ENCODE results near the gene TACR2.

Gene TACR2

DNA sequence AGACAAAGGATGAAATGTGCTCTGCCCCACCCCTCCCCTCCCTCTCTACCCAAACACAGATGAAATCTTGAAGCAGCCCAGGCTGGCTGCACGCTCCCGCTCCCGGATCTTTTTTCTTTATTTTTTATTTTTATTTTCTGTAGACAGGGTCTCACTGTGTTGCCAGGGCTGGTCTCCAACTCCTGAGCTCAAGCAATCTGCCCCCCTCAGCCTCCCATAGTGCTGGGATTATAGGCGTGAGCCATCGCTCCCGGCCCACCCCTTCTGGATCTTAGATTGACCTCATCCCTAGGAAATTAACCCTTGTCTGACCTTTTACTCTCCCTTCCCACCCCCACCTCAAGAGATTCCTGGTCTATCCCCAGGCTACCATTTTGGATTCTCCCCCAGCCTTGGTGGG, 14.3 kb downstream of the TACR2 start:
- DNase-seq (ENCODE audit: low read depth) = no peak

DNA sequence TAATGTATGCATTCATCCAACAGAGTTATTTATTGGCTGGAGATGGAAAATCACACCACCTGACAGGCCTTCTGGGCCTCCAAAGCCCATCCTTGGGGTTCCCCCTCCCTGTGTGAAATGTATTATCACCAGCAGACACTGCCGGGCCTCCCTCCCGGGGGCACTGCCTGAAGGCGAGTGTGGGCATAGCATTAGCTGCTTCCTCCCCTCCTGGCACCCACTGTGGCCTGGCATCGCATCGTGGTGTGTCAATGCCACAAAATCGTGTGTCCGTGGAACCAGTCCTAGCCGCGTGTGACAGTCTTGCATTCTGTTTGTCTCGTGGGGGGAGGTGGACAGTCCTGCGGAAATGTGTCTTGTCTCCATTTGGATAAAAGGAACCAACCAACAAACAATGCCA, 15.3 kb downstream of the TACR2 start:
- no peak for DNase-seq (ENCODE audit: low read depth)

DNA sequence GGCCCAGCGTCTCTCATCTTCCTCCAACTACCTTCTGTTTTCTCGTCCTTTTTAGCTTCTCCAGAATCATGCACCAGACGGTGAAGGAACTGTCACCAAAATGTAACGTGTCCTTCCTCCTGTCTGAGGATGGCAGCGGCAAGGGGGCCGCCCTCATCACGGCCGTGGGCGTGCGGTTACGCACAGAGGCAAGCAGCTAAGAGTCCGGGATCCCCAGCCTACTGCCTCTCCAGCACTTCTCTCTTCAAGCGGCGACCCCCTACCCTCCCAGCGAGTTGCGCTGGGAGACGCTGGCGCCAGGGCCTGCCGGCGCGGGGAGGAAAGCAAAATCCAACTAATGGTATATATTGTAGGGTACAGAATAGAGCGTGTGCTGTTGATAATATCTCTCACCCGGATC, 15.8 kb downstream of the TACR2 start:
- DNase-seq (ENCODE audit: low read depth) = no peak

DNA sequence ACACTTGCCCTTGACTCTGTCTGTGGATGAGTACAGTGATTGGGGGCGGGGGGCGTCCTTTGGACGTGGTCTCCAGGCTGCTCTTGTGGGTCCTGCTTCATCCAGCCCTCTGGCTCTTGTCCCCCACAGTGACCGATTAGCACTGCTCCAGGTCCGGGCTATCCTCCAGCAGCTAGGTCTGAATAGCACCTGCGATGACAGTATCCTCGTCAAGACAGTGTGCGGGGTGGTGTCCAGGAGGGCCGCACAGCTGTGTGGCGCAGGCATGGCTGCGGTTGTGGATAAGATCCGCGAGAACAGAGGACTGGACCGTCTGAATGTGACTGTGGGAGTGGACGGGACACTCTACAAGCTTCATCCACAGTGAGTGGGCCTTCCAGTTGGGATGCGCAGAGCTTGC, 18.3 kb downstream of the TACR2 start:
- DNase-seq (ENCODE audit: low read depth) = no peak

DNA sequence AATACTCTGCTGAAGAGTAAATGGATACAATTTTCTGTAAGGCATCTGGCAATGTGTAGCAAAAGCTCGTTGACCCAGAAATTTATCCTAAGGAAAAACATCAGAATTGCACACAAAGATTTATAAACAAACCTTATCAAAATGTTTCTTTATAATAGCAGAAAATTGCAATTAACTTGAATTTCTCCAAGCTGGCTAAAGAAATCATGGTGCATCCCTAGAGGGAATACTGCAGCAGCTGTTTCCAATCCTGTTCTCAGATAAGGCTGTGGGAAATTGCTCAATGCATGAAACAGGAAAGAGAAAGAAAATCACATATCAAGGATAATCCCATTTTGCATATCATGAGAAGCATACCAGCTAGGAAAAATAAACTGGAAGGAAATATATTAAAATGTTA, 18.7 kb downstream of the TACR2 start:
- DNase-seq (ENCODE audit: low read depth) = no peak

DNA sequence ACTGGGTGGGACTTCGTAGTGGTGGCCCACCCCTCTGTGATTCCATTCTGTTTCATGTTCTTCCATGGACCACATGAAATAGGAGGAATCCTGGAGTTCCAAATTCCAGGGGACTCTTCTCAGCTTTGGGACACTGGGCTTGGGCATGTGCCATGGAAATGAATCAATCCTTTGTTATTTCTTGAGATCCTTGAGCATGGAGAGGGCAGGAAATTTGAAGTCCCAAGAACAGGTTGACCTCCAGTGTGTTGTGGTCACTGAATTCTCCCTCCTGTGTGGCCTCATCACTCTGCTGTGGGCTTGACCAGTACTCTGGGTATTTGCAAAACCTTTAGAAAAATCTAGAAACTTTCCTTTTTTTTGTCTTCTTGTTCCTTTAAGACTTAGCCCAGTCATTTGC, 22.7 kb downstream of the TACR2 start:
- DNase-seq (ENCODE audit: low read depth) = peak; percentile 49

DNA sequence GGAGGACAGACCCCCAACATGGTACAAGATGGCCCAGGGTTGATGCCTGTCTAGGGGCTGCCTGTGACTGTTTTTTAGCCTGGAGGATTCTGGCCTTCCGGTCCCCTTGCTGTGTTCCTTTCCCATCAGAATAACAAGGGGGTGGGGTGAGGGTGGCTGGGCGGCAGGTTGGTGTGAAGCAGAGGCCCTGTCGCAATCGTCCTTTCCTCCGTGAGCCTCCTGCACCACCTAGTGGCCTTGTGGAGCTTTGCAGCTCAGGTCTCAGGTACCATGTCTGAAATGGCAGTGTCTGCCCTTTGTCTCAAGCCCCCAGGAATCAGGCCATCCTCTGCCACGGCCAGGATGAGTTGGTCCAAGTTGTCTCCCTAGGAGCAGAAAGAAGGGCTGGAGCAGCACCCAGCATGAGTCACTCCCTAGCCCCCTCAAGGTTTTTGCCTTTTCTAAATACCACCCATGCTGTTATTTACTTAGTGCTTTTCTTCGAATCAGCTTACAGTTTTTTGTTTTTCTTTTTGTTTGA, 24.2 kb downstream of the TACR2 start:
- DNase-seq (ENCODE audit: low read depth) = peak; percentile 84

DNA sequence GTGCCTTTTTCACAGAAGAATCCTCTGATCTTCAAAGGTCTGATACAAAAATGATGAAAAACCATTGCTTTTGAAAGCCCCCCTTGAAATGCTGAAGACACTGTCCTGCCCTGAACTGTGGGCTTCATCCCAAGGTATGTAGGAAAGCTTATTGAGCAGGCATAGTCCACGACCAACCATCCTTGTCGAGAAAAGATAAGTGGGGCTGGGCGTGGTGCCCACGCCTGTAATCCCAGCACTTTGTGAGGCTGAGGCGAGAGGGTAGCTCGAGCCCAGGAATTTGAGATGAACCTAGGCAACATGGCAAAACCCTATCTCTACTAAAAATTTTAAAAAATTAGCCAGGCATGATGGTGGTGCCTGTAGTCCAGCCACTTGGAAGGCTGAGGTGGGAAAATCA, 25.6 kb downstream of the TACR2 start:
- no peak for DNase-seq (ENCODE audit: low read depth)

DNA sequence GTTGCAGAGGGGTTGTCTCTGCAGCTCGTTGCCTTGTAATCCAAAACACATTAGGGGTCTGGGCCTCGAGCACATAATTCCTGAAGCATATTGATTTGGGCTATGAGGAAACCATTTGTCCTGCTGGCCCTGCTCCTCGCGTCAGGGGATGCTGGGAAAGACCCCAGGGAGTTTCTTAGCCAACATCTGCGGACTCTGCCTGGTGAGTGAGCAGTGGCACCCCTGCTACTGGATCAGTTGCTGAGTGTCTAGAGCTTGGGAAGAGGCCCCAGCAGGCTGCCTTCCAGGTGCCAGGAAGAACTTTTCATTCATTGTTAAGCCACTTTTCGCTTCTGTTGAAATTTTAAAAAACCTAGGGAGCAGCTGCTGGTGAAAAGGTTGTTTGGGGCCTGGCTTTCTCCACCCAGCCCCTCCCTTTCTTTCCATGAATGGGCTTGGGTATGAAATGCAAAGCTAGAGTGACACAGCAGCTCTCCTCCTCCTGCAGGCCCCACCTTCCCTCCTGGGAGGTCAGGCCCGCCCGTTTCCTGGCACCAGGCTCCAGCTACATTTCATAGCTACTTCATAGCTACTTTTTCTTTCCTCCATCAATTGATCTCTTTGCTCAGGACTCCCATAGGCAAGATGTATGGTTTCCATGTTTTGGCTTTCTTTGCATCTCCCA, 26.8 kb downstream of the TACR2 start:
- peak; percentile 62 for DNase-seq (ENCODE audit: low read depth)

DNA sequence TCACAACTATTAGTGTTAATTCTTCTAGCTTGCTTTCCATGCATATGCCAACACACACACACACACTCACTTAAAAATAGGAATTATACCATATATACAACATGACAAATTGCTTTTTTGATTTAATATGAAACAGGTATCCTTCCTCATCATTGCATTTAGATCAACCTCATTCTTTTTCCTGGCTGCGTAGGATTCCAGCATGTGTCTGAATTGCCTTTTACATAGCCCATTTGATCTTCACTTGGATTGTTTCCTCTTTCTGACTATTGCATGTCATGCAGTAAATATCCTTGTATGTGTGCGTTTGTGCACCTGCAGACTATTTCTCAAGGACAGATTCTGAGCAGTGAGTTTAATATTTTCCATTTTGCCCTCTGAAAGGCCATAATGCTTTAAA, 28.2 kb downstream of the TACR2 start:
- no peak for DNase-seq (ENCODE audit: low read depth)

DNA sequence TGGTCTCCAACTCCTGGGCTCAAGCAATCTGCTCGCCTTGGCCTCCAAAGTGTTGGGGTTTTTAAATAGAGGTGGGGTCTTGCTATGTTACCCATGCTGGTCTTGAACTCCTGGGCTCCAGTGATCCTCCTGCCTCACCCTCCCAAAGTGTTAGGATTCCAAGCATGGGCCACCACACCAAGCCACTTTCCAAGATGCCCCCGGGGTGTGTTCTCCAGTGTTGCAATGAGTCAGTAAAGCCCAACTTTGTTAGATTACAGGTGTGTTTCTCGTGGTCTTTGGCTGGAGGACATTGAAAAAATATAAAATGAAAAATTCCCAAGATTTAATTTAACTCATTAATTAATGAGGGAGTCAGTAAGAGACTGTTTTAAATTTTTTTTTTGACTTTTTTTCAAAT, 29.2 kb downstream of the TACR2 start:
- DNase-seq (ENCODE audit: low read depth) = no peak

DNA sequence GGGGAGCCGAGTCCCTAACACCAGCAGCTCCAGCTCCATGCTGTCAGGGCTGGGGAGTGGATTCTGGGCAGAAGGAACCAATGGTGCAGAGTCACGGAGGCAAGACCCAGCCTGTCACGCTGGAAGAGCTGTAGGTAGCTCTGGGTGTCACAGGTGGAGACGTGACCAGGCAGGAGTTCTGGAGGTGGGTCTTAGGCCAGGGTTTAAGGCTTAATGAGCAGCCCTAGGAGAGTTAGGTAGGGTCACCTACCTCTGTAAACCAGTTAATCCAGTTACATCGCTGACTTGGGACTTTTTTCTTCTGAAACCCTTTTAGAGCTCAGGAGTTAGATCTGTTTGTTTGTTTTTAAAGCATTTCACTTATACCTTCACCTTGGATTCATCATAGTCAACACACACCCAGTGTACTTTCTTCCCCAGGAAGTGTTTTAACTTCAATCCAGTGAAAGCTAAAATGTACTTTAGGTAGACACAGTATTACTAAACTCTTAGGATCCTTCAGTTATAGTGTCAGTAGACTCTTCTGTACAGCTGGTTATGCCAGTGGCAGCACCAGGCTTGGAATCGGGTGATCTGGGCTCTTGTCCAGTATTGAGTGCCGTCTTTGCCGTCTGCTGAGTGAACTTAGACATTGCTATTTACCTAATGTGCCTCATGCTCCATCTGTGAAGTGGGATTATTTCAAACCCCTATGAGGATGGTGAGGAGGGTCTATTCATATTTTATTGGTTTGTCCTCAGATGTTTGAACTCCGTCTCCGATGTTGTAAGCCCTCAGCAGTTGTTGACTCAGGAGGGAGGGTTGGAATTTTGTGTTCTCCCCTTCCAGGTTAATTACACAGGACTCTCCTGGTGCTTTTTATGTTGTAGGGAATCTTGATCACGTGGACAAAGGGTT, 31.0 kb downstream of the TACR2 start:
- DNase-seq (ENCODE audit: low read depth) = no peak

DNA sequence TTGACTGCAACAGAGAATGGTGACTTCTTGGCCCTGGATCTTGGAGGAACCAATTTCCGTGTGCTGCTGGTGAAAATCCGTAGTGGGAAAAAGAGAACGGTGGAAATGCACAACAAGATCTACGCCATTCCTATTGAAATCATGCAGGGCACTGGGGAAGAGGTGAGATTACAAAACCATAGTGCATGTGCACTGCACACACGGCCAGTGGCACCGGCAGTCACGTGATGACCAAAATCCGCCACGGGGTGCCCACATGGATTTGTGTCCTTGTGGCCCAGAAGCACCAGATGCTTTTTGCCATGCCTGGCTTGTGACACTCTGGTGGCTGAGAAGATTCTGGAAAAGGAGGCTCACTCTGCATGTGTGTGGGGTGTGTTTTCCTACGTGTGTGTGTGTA, 32.4 kb downstream of the TACR2 start:
- DNase-seq (ENCODE audit: low read depth) = no peak

DNA sequence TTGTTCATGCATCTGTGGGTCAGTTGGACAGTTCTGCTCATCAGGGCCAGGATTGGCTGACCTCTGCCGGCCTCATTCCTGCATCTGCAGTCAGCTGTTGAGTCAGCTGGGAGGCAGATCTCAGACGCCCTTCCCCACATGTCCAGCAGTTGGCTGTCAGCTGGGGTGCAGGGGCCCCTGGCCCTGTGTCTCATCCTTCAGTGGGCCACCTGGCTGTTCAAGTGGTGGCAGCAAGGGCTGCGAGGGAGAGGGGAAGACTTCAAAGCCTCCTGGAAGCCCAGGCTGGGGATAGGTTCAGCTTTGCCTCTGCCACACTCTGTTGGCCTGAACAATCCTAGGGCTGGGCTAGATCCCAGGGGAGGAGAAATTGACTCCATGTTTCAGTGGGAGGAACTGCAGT, 33.2 kb downstream of the TACR2 start:
- peak; percentile 80 for DNase-seq (ENCODE audit: low read depth)

DNA sequence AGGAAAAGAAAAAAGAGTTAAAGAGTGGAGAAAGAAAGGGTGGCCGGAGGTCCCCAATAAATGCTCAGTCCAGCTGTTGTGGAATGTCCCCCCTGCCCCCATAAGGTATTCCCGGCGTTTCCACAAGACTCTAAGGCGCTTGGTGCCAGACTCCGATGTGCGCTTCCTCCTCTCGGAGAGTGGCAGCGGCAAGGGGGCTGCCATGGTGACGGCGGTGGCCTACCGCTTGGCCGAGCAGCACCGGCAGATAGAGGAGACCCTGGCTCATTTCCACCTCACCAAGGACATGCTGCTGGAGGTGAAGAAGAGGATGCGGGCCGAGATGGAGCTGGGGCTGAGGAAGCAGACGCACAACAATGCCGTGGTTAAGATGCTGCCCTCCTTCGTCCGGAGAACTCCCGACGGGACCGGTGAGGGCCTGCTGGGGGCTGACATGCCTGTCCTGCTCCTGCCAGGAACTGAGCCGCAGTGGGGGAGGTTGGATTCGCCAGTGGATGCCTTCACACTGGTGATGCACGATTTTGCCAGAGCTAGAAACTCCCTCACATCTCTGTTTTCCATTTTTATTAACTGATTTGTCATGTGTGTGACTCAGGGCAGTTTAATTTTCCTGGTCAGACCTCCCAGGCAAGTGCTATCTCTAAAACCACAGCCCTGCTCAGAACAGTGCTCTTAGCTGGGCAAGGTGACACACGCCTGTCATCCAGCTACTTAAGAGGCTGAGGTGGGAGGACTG, 34.2 kb downstream of the TACR2 start:
- peak; percentile 97 for DNase-seq (ENCODE audit: low read depth)

DNA sequence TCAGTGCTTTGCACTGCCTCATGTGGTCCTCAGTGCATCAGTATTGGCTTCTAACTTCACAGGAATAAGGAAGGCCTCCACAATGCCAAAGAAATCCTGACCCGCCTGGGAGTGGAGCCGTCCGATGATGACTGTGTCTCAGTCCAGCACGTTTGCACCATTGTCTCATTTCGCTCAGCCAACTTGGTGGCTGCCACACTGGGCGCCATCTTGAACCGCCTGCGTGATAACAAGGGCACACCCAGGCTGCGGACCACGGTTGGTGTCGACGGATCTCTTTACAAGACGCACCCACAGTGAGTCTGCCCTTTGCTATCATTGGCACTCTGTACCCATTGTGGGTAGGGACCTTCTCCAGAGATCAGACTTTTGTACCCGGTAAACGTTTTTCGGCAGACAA, 36.9 kb downstream of the TACR2 start:
- no peak for DNase-seq (ENCODE audit: low read depth)

DNA sequence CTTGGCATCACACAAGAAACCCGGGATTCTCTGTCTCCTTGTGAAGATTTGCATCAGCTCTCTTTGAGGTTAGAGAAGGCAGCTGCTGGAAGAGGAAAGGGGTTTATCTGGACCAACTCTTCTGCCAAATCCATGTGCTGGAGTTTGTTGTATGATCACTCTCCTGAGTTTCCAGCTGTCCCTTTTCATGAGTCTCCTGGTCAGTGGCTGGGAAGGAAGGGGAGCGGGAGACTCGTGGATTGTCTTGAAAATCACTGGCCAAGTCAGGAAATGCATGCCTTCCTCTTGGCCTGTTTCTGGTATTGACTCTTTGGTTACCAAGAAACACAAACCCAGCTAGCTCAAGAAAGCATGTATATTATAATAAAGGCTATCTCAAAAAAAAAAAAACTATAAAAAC, 38.8 kb downstream of the TACR2 start:
- no peak for DNase-seq (ENCODE audit: low read depth)

DNA sequence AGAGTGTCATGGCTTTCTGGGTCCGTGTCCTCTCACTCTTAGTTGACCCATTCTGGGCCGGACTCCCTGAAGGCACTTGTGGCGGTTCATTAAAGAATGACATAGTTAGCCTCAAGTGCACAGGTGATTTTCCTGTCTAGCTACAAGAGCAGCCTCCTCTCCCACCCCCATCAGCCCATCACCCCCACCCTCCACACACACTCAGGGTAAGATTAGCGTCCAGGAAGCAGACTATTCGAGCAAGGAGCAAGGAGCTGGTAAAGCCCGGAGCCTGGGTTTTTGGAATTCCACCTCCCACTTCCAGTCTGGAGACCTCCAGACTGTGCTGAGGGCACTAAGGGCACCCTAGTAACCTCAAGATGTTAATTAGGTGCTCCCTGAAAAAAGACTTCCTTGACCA, 39.5 kb downstream of the TACR2 start:
- no peak for DNase-seq (ENCODE audit: low read depth)

DNA sequence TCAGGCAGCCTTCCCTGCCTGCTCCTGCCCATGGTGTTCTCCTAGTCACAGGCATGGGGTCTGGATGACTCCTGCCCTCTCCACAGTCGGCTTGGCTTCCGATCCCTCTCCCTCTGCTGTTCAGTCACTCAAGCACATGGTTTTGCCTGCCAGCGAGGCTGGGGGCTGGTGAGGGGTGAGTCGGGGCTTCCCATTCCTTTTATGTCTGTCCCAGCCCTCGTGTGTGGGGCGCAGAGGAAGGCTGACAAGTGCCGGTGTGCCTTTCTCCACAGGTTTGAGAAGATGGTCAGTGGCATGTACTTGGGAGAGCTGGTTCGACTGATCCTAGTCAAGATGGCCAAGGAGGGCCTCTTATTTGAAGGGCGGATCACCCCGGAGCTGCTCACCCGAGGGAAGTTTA, 40.1 kb downstream of the TACR2 start:
- no peak for DNase-seq (ENCODE audit: low read depth)

DNA sequence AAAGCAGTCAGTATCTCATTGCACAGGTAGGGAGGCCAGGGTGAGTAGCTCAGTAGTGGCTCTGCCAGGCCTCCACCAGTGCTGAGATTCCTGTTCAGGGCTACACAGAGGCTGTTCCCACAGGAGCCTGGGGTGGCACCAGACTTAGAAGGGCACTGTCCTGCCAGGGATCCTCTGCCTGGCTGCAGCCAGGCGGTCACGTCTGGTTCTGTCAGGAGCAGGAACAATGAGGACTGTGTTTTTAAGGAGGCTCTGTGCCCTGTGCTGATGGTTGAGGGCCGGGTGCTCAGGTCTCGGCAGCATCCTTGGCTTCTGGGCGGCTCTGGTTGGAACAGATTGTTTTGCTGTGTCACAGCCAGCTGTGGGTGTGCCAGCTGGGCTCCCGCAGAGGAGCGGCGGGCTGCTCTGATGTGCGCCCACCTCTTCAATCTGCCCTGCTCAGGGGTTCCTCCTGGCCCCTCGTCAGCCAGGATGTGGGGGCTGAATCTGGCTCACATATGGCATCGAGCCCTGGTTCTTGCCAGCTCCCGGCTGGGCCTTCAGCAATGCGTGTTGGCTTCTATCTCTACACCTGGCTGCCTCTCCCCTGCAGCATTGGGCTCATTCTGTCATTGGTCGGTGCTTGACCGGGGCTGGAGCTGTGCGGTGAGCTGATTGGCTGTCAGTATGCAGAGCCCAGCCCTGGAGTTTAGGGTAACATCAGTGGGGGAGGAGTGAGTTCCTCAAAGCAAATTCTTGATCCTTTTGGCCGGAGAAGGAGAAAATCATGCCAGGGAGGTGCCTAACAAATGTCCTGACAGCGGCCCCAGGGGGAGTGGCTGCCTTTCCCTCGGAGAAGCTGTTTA, 41.2 kb downstream of the TACR2 start:
- DNase-seq (ENCODE audit: low read depth) = no peak

DNA sequence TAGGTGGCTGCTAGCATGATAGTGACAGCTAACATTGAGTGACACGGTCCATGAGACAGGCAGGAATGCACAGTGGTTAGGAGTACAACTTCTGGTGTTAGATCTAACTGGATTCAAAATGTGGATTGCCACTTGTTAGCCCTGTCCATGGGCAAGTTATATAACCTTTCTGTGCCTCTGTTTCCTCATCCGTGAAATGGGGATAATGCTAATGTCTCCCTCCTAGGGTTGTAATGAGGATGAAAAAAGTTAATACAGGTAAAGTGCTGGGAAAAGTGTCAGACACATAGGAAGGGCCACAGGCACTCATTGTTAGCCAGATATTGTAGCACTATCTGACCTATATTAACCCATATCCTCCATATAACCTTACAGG, 41.8 kb downstream of the TACR2 start:
- no peak for DNase-seq (ENCODE audit: low read depth)

DNA sequence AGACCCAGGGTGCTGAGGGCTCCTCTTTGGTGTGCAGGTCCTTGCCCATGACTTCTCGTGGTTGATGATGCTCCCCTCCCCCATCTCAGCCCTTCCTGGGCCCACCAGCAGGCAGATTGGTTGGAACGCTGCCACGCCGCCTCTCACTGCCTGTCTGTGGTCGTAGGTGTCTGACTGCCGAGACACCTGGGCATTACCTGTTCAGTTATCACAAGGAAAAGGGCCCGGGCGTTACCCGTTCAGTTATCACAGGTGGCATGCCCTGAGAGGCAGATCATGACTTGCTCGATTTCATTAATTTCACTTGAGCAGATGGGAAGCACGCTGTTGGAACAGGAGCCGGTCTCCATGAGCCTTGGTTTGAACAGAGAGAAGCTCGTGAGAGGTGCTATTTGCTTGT, 42.5 kb downstream of the TACR2 start:
- no peak for DNase-seq (ENCODE audit: low read depth)
